Epithelial cell of prostate (primary cell): ENCODE results near the gene TUBA4A.
"Not testable (repeated sequence)": the region's sequence is repeated elsewhere in the genome, so short reads cannot be mapped to it uniquely, and the experiment has no call there.

Source experiments
- DNase-seq: peaks from one replicate; pipeline ENCODE4 v3.0.0-alpha.2; 2011; ENCODE audit warnings: low read depth, low spot score
- H3K27ac ChIP-seq: fragments of 450-650 bp; 2 replicates; pipeline ENCODE4 v1.5.1; 2017; ENCODE audit warnings: mild to moderate bottlenecking

The TUBA4A gene

GRCh38 chr2:219200502-219201326 is 53.0 kb downstream of the TUBA4A start:
- not testable (repeated sequence) for DNase-seq, H3K27ac ChIP-seq
